HCT116 (cell line): ENCODE measurements around the gene DENND1A. TPM values are rescaled to one million over a fixed set of nuclear protein-coding genes. Genes with fewer than 3 reads are reported as not detected.
"Not testable (repeated sequence)": the region's sequence is repeated elsewhere in the genome, so short reads cannot be mapped to it uniquely, and the experiment has no call there.

Experiments used
- ATAC-seq: fragments of 200-7000 bp; cut with Tn5 transposase; 2 replicates; pipeline ENCODE4 v1.9.1; 2020; ENCODE audit warnings: mild to moderate bottlenecking, moderate library complexity
- BruUV-seq: library from RNA; stranded (reverse); fragments of 400-500 nt; replicated peaks from 2 replicates; lab custom pipeline; 2021; lab: Mats Ljungman, UMichigan
- CTCF ChIA-PET: fragments of 300-600 bp; sonication (Branson Sonifier 250); formaldehyde crosslinking; loops from one replicate; lab custom pipeline; 2021; ENCODE audit warnings: antibody characterized with exemption; lab: Charles Lee
- POLR2A ChIA-PET: fragments of 300-600, 350-600 bp; sonication (Branson Sonifier 250); formaldehyde crosslinking; loops from one replicate; lab custom pipeline; 2021; ENCODE audit warnings: antibody characterized with exemption; lab: Charles Lee
- RAD21 ChIA-PET, 2 experiments: fragments of 300-600 bp; sonication (Branson Sonifier 250); formaldehyde crosslinking; loops; one replicate each; lab custom pipeline; 2023; ENCODE audit warnings: low total read pairs in 2 of 2; ENCODE audit not compliant: uncharacterized antibody in 2 of 2, unreplicated experiment in 2 of 2, low non-redundant PET in 1 of 2; lab: Charles Lee
- DNase-seq: peaks from one replicate; pipeline ENCODE4 v3.0.0-alpha.2; 2010; ENCODE audit warnings: low read depth, low spot score
- H2AFZ ChIP-seq: fragments of 200-600 bp; shearing (Covaris generic), sonication (generic); 2 replicates; pipeline ENCODE4 v1.6.1; 2017; ENCODE audit warnings: low read depth, mixed run types, mixed read lengths, antibody characterized with exemption, low read length; ENCODE audit not compliant: poor library complexity, severe bottlenecking
- H3K27ac ChIP-seq: 2 replicates; pipeline ENCODE4 v1.5.1; 2012; ENCODE audit warnings: low read depth, low read length
- H3K27me3 ChIP-seq: fragments of 200-600 bp; sonication (generic); 2 replicates; pipeline ENCODE4 v1.6.1; 2016; ENCODE audit warnings: mixed run types, low read length, mixed read lengths; ENCODE audit not compliant: insufficient read depth
- H3K36me3 ChIP-seq, 2 experiments: fragments of 200-500 bp in 1 of 2; fragments of 200-600 bp in 1 of 2; sonication (Bioruptor generic) in 1 of 2; sonication (generic) in 1 of 2; 2 replicates each; pipeline versions ENCODE4 v1.5.1 to v1.6.1; 2014 to 2016; ENCODE audit warnings: low read length in 2 of 2, inconsistent platforms in 1 of 2, mixed read lengths in 1 of 2, mixed run types in 1 of 2; ENCODE audit not compliant: insufficient read depth in 2 of 2, control insufficient read depth in 1 of 2
- H3K4me1 ChIP-seq, 2 experiments: fragments of 200-600 bp in 1 of 2; sonication (generic) in 1 of 2; 2 replicates each; pipeline versions ENCODE4 v1.5.1 to v1.6.1; 2012 to 2017; ENCODE audit warnings: low read length in 2 of 2, inconsistent platforms in 1 of 2, mild to moderate bottlenecking in 1 of 2, mixed read lengths in 1 of 2, mixed run types in 1 of 2, moderate library complexity in 1 of 2; ENCODE audit not compliant: insufficient read depth in 2 of 2, control insufficient read depth in 1 of 2
- H3K4me2 ChIP-seq: fragments of 200-600 bp; sonication (generic); 2 replicates; pipeline ENCODE4 v1.6.1; 2017; ENCODE audit warnings: mixed run types, low read length, mixed read lengths
- H3K4me3 ChIP-seq, 2 experiments: fragments of 200-600 bp in 1 of 2; sonication (generic) in 1 of 2; replicated peaks in 1 of 2; 2 replicates each; pipeline ENCODE4 v1.5.1; 2011 to 2016; ENCODE audit warnings: low read length in 2 of 2, control low read depth in 1 of 2, low read depth in 1 of 2, mild to moderate bottlenecking in 1 of 2, mixed read lengths in 1 of 2, mixed run types in 1 of 2
- H3K79me2 ChIP-seq: fragments of 200-600 bp; sonication (generic); 2 replicates; pipeline ENCODE4 v1.6.1; 2017; ENCODE audit warnings: mild to moderate bottlenecking, mixed run types, low read length, moderate library complexity, mixed read lengths; ENCODE audit not compliant: insufficient read depth
- H3K9ac ChIP-seq: fragments of 200-600 bp; sonication (generic); 2 replicates; pipeline ENCODE4 v1.6.1; 2016; ENCODE audit warnings: low read length, mixed read lengths
- H3K9me2 ChIP-seq: fragments of 200-600 bp; sonication (generic), shearing (Covaris generic); 2 replicates; pipeline ENCODE4 v1.6.1; 2017; ENCODE audit warnings: mixed run types, mild to moderate bottlenecking, moderate library complexity; ENCODE audit not compliant: insufficient read depth
- H3K9me3 ChIP-seq, 2 experiments: fragments of 200-500 bp in 1 of 2; fragments of 200-600 bp in 1 of 2; sonication (Bioruptor generic) in 1 of 2; sonication (generic) in 1 of 2; 2 replicates each; pipeline ENCODE4 v1.6.1; 2014 to 2017; ENCODE audit warnings: low read length in 2 of 2, mixed read lengths in 2 of 2, inconsistent platforms in 1 of 2, low read depth in 1 of 2, mild to moderate bottlenecking in 1 of 2, mixed run types in 1 of 2, moderate library complexity in 1 of 2; ENCODE audit not compliant: control insufficient read depth in 1 of 2, insufficient read depth in 1 of 2
- H4K20me1 ChIP-seq: fragments of 200-600 bp; sonication (generic), shearing (Covaris generic); 2 replicates; pipeline ENCODE4 v1.6.1; 2017; ENCODE audit warnings: mixed run types, mild to moderate bottlenecking, moderate library complexity; ENCODE audit not compliant: insufficient read depth
- ZFX ChIP-seq: fragments of 450-650 bp; IDR thresholded peaks from 2 replicates; pipeline ENCODE4 v1.6.1; 2017
- ZNF274 ChIP-seq: fragments of 200-500 bp; sonication (Bioruptor generic); IDR thresholded peaks from 2 replicates; pipeline ENCODE4 v1.6.1; 2014; ENCODE audit warnings: mild to moderate bottlenecking, low read depth, low read length, inconsistent platforms
- intact Hi-C: fragments of 100-400 bp; cut with micrococcal nuclease; formaldehyde crosslinking; loops from 2 replicates; pipeline ENCODE4 v1.10.0; 2022
- total RNA-seq: library from RNA; stranded (reverse); gene quantifications from one replicate; pipeline ENCODE4 v1.2.1, GENCODE V29; 2021; ENCODE audit not compliant: unreplicated experiment
- TF ChIP-seq, protein P1 (sequence below), 3 experiments: fragments of 200-600 bp in 1 of 3; sonication (generic) in 1 of 3; IDR thresholded peaks in 2 of 3; conservative IDR thresholded peaks in 1 of 3; 2 replicates each; pipeline ENCODE4 v1.5.1; 2012 to 2017; ENCODE audit warnings: low read depth in 2 of 3, low read length in 2 of 3, antibody characterized with exemption in 1 of 3, borderline replicate concordance in 1 of 3, control low read depth in 1 of 3, mild to moderate bottlenecking in 1 of 3, mixed read lengths in 1 of 3, mixed run types in 1 of 3, moderate library complexity in 1 of 3; ENCODE audit not compliant: insufficient read depth in 1 of 3

The DENND1A gene
- total RNA-seq, 1 experiment from 2014 or later, result 33.0 TPM

DNA sequence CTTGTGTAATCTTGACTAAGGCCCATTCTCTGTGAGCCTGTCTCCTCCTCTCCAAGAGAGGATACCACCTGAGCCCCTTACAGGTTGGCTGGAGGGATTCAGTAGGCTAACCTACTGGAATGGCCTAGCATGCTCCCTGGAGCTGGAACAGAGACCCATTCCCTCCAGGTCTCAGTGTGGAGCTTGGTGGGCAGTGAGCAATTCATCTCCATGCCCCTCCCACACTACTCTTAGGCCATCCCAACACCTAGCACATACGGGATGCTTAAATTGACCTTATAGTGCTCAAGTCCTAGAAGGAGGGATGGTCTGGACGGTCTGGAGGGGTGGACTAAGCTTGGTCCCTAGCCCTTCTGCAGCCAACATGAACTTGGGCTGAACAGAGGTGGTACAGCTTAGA is 498.3 kb downstream of the DENND1A start (continued):
- no peak for TF ChIP-seq ZFX

DNA sequence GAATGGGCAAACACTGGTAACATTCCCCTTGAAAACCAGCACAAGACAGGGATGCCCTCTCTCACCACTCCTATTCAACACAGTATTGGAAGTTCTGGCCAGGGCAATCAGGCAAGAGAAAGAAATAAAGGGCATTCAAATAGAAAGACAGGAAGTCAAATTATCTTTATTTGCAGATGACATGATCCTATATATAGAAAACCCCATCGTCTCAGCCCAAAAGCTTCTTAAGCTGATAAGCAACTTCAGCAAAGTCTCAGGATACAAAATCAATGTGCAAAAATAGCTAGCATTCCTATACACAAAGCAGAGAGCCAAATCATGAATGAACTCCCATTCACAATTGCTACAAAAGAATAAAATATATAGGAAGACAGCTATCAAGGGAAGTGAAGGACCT is 501.5 kb downstream of the DENND1A start:
- POLR2A ChIA-PET, result not testable (repeated sequence)

DNA sequence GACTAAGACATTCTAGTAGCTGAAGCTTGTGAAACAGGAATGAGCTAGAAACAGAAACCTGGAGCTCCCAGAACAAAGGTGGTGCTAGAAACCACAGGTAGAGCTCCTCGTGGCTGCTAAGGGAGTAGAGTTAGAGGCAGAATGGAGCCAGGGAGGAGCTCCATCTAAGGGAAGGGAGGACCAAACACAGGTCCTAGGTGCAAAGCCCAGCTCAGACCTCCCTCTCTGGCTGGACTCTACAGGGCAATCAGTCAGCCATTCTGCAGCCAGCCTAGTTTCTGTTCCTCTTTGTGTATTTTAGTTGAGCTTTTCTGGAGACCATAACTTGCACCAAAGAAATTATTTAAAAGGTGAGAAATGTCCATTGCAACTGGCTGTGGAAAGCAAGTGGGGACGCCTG is 503.5 kb downstream of the DENND1A start:
- H3K4me3 ChIP-seq, result no peak overlapping the region
- H4K20me1 ChIP-seq, result no peaks in the 10 kb centered on the region
- ChIA-PET POLR2A (no interaction called here), CTCF (no interaction called here), RAD21 (no interaction called here)
- TF ChIP-seq ZNF274, result no peak
- TF ChIP-seq, protein P1, sequence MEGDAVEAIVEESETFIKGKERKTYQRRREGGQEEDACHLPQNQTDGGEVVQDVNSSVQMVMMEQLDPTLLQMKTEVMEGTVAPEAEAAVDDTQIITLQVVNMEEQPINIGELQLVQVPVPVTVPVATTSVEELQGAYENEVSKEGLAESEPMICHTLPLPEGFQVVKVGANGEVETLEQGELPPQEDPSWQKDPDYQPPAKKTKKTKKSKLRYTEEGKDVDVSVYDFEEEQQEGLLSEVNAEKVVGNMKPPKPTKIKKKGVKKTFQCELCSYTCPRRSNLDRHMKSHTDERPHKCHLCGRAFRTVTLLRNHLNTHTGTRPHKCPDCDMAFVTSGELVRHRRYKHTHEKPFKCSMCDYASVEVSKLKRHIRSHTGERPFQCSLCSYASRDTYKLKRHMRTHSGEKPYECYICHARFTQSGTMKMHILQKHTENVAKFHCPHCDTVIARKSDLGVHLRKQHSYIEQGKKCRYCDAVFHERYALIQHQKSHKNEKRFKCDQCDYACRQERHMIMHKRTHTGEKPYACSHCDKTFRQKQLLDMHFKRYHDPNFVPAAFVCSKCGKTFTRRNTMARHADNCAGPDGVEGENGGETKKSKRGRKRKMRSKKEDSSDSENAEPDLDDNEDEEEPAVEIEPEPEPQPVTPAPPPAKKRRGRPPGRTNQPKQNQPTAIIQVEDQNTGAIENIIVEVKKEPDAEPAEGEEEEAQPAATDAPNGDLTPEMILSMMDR (IDR thresholded peaks at IDR 0.05 in 2 of 3, conservative IDR thresholded peaks at IDR 0.05 in 1 of 3; ENCODE audit: borderline replicate concordance in 1 of 3, insufficient read depth in 1 of 3, low read depth in 2 of 3, low read length in 2 of 3), result 0 out of 6 replicates have a peak, but pooled peaks of 1 of the 3 experiments have one; percentile 8
- no peak overlapping the region for H2AFZ ChIP-seq
- no peak overlapping the region for H3K9ac ChIP-seq
- H3K27me3 ChIP-seq, result no peaks in the 10 kb centered on the region
- DNase-seq, result no peak
- H3K9me2 ChIP-seq, result no peaks in the 10 kb centered on the region
- no peaks in the 10 kb centered on the region for H3K79me2 ChIP-seq
- H3K36me3 ChIP-seq, result no peaks in the 10 kb centered on the region
- H3K9me3 ChIP-seq, result no peaks in the 10 kb centered on the region
- H3K27ac ChIP-seq, result no peak overlapping the region
- BruUV-seq, result no TSS peak
- H3K4me2 ChIP-seq, result no peak overlapping the region
- H3K4me1 ChIP-seq, result no peaks in the 10 kb centered on the region
- peak; percentile 80 for ATAC-seq
- intact Hi-C loops, result no loop called here

More for the DNA sequence above, 501.5 kb downstream of the DENND1A start:
- BruUV-seq, H3K9me3 ChIP-seq, DNase-seq, H3K36me3 ChIP-seq, H4K20me1 ChIP-seq, H3K27ac ChIP-seq, ATAC-seq, H3K9ac ChIP-seq, H3K4me1 ChIP-seq, H3K4me3 ChIP-seq, H3K79me2 ChIP-seq, H3K9me2 ChIP-seq, CTCF ChIA-PET, H3K4me2 ChIP-seq, H2AFZ ChIP-seq, H3K27me3 ChIP-seq, RAD21 ChIA-PET, intact Hi-C loops: not testable (repeated sequence)
